Measurements from ENCODE around the gene CSTPP1.
A peak's percentile ranks its signal among the peaks of the same experiment; 100 is the strongest.

Gene CSTPP1

GRCh38 chr11:46914910-46915309, 21.7 kb upstream of the CSTPP1 start:
- ATAC-seq (ENCODE audit: insufficient read depth, low read depth) = no peak

GRCh38 chr11:46916286-46917108, 20.1 kb upstream of the CSTPP1 start:
- DNase-seq (no peak), ATAC-seq (ENCODE audit: insufficient read depth, low read depth) (no peak)
- no peaks in the 10 kb centered on the region for H3K9me3 ChIP-seq (ENCODE audit: insufficient read depth, low read length, severe bottlenecking)
- H2AFZ ChIP-seq (ENCODE audit: low read depth, low read length) = no peak overlapping the region
- peaks cover 10% of the 10 kb centered on the region; the same call in 1 of the 2 replicates for H4K20me1 ChIP-seq (ENCODE audit: insufficient read depth, low read length)
- H3K79me2 ChIP-seq (ENCODE audit: insufficient read depth, low read length) = no peaks in the 10 kb centered on the region
- TF ChIP-seq EZH2 (IDR thresholded peaks at IDR 0.05; ENCODE audit: borderline replicate concordance, low read depth, low read length, severe bottlenecking) (peak; percentile 5), CTCF (IDR thresholded peaks at IDR 0.05; ENCODE audit: borderline replicate concordance, extremely low read depth, low read length, poor library complexity, severe bottlenecking) (no peak)
- H3K4me2 ChIP-seq (ENCODE audit: insufficient read depth, low read length) = no peak overlapping the region
- H3K4me1 ChIP-seq (ENCODE audit: insufficient read depth, low read length) = peaks cover 37% of the 10 kb centered on the region
- no peak overlapping the region for H3K4me3 ChIP-seq (ENCODE audit: low read depth in 1 of 2, low read length in 2 of 2)
- no peaks in the 10 kb centered on the region for H3K36me3 ChIP-seq (ENCODE audit: insufficient read depth, low read length)
- H3K9ac ChIP-seq (ENCODE audit: low read depth, low read length) = no peak overlapping the region
- no peak overlapping the region for H3K27ac ChIP-seq (ENCODE audit: low read length)
- H3K27me3 ChIP-seq (ENCODE audit: insufficient read depth, low read length, poor library complexity) = peaks cover 61% of the 10 kb centered on the region

More at GRCh38 chr11:46914910-46915309, 21.7 kb upstream of the CSTPP1 start:
- Histone ChIP-seq H3K4me3 (ENCODE audit: low read depth in 1 of 2, low read length in 2 of 2) (no peak overlapping the region), H2AFZ (ENCODE audit: low read depth, low read length) (no peak overlapping the region), H3K27me3 (ENCODE audit: insufficient read depth, low read length, poor library complexity) (peaks cover 61% of the 10 kb centered on the region), H4K20me1 (ENCODE audit: insufficient read depth, low read length) (peaks cover 10% of the 10 kb centered on the region; the same call in 1 of the 2 replicates), H3K36me3 (ENCODE audit: insufficient read depth, low read length) (no peaks in the 10 kb centered on the region), H3K9ac (ENCODE audit: low read depth, low read length) (no peak overlapping the region), H3K79me2 (ENCODE audit: insufficient read depth, low read length) (no peaks in the 10 kb centered on the region), H3K4me1 (ENCODE audit: insufficient read depth, low read length) (peaks cover 37% of the 10 kb centered on the region), H3K4me2 (ENCODE audit: insufficient read depth, low read length) (no peak overlapping the region), H3K27ac (ENCODE audit: low read length) (no peak overlapping the region), H3K9me3 (ENCODE audit: insufficient read depth, low read length, severe bottlenecking) (no peaks in the 10 kb centered on the region)
- TF ChIP-seq EZH2 (IDR thresholded peaks at IDR 0.05; ENCODE audit: borderline replicate concordance, low read depth, low read length, severe bottlenecking) (no peak), CTCF (IDR thresholded peaks at IDR 0.05; ENCODE audit: borderline replicate concordance, extremely low read depth, low read length, poor library complexity, severe bottlenecking) (no peak)
- DNase-seq = no peak

- ATAC-seq (ENCODE audit: insufficient read depth, low read depth) (no peak), DNase-seq (no peak)
- Histone ChIP-seq H3K9ac (ENCODE audit: low read depth, low read length) (no peak overlapping the region), H3K4me2 (ENCODE audit: insufficient read depth, low read length) (peak overlapping the region; percentile 89), H3K4me1 (ENCODE audit: insufficient read depth, low read length) (peaks cover 35% of the 10 kb centered on the region), H3K9me3 (ENCODE audit: insufficient read depth, low read length, severe bottlenecking) (no peaks in the 10 kb centered on the region), H2AFZ (ENCODE audit: low read depth, low read length) (no peak overlapping the region), H3K27ac (ENCODE audit: low read length) (no peak overlapping the region), H3K36me3 (ENCODE audit: insufficient read depth, low read length) (no peaks in the 10 kb centered on the region), H4K20me1 (ENCODE audit: insufficient read depth, low read length) (peaks cover 10% of the 10 kb centered on the region; the same call in 1 of the 2 replicates), H3K79me2 (ENCODE audit: insufficient read depth, low read length) (no peaks in the 10 kb centered on the region), H3K27me3 (ENCODE audit: insufficient read depth, low read length, poor library complexity) (peaks cover 61% of the 10 kb centered on the region), H3K4me3 (ENCODE audit: low read depth in 1 of 2, low read length in 2 of 2) (peak overlapping the region in 1 of 2 experiments; percentile 57; a peak in 2 of 4 replicates)
- TF ChIP-seq EZH2 (IDR thresholded peaks at IDR 0.05; ENCODE audit: borderline replicate concordance, low read depth, low read length, severe bottlenecking) (no peak), CTCF (IDR thresholded peaks at IDR 0.05; ENCODE audit: borderline replicate concordance, extremely low read depth, low read length, poor library complexity, severe bottlenecking) (no peak)
Observed at GRCh38 chr11:46917109-46917761, 19.3 kb upstream of the CSTPP1 start.

Data from DND-41 (cell line).